Thyroid gland (tissue), 4 donors: ENCODE results near the gene HEPN1.

ENCODE experiments used
- POLR2A ChIP-seq, 2 donors: fragments of 450-650 bp; IDR thresholded peaks; one replicate each; pipeline ENCODE4 v1.6.1; 2017; ENCODE audit warnings: antibody characterized with exemption in 2 of 2, mild to moderate bottlenecking in 2 of 2, moderate library complexity in 1 of 2
- TF ChIP-seq, protein P1 (sequence below), 6 experiments: fragments of 200-600 bp in 3 of 6; fragments of 450-650 bp in 3 of 6; sonication (generic) in 3 of 6; IDR thresholded peaks; one replicate each; pipeline ENCODE4 v1.5.1; 2016 to 2019; ENCODE audit warnings: antibody characterized with exemption in 6 of 6, mild to moderate bottlenecking in 2 of 6, inconsistent platforms in 1 of 6, moderate library complexity in 1 of 6

- TF ChIP-seq, protein P1, sequence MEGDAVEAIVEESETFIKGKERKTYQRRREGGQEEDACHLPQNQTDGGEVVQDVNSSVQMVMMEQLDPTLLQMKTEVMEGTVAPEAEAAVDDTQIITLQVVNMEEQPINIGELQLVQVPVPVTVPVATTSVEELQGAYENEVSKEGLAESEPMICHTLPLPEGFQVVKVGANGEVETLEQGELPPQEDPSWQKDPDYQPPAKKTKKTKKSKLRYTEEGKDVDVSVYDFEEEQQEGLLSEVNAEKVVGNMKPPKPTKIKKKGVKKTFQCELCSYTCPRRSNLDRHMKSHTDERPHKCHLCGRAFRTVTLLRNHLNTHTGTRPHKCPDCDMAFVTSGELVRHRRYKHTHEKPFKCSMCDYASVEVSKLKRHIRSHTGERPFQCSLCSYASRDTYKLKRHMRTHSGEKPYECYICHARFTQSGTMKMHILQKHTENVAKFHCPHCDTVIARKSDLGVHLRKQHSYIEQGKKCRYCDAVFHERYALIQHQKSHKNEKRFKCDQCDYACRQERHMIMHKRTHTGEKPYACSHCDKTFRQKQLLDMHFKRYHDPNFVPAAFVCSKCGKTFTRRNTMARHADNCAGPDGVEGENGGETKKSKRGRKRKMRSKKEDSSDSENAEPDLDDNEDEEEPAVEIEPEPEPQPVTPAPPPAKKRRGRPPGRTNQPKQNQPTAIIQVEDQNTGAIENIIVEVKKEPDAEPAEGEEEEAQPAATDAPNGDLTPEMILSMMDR (IDR thresholded peaks at IDR 0.05), result no peak
- TF ChIP-seq POLR2A (IDR thresholded peaks at IDR 0.05), result no peak
Measured at GRCh38 chr11:124886978-124887666, 31.9 kb upstream of the HEPN1 start.
